GM21515 (cell line): Measurements from ENCODE around the gene FAM135A.
"Not testable (repeated sequence)": the region's sequence is repeated elsewhere in the genome, so short reads cannot be mapped to it uniquely, and the experiment has no call there.

Source experiments
- ATAC-seq: cut with Tn5 transposase; IDR thresholded peaks from one replicate; pipeline ENCODE4 v1.9.1; 2021; ENCODE audit not compliant: unreplicated experiment

Gene FAM135A

DNA sequence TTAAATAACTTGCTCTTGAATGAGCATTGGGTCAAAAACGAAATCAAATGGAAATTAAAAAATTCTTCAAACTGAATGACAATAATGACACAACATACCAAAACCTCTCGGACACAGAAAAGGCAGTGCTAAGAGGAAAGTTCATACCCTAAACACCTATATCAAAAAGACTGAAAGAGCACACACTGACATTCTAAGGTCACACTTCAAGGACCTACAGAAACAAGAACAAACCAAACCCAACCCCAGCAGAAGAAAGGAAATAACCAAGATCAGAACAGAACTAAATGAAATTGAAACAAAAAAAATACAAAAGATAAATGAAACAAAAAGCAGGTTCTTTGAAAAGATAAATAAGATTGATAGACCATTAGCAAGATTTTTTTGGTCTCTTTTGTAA, 194.1 kb downstream of the FAM135A start:
- ATAC-seq, result not testable (repeated sequence)

DNA sequence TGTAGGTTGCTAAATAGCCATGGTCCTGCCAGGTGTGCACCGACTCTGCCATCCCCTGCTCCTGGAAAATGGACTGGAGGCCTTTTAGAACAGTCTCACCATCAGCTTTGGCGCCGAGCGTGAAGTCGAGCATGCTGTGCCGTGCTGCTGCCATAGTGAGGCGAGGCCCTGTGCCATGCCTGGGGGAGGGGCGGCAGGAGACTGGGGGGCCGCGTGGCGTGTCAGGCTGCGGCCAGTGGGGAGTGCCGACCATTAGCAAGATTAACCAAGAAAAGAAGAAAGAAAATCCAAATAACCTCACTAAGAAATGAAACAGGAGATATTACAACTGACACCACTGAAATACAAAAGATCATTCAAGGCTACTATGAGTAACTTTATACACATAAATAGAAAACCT, 195.9 kb downstream of the FAM135A start:
- not testable (repeated sequence) for ATAC-seq
